DMS114 treated with DMSO at 0.1 percent for 48 hours (cell line): ENCODE measurements around the gene RCHY1.
"Not testable (repeated sequence)": the region's sequence is repeated elsewhere in the genome, so short reads cannot be mapped to it uniquely, and the experiment has no call there.

ENCODE experiments used
- DNase-seq: peaks from one replicate; lab custom pipeline; 2025; ENCODE audit not compliant: unreplicated experiment; lab: John Stamatoyannopoulos, UW

RCHY1 gene

DNA sequence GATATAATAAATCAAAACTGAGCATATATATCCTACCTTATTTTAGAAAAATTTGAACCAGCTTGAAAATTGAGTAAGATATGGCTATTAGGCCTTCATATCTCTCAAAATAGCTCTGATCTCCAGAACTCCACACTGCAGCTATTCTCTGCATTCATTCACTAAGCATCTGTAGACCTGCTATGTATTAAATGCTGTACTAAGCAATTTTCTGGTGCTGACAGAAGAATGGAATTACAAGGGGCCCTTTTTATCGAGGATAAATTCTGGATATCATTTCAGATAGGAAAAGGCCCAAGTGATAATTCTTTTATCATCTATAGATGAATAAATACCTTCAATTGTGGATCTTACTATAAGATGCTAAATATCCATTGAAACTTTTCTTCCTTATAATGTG lies 1.9 kb upstream of the RCHY1 start:
- DNase-seq, result no peak

DNA sequence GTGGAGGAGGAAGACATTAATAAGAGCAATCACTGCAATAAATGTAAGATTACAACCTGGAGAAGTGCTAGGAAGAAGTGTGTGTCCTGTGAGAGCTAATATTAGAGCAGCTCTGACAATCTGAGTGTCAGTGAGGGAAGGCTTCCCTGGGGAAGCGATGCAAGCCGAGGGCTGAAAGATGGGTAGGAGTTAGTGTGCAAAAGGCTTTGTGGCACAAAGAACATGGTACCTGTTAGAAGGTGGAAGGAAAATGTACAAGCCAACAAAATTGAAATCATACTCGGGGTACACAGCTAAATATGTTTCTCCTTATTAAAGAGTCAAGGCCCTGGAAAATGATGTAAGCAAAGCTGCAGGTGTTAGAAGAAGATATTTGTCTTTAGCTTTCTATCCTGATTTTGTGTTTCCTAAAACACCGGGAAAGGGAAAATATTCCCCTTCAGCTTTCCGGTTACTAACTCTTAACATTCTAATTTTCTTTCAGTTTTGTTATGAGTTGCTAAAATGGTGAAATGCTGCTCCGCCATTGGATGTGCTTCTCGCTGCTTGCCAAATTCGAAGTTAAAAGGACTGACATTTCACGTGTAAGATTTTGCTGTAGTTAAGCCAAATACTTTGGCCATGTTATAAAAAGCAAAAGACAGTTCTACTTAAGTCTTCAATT lies 878 bp upstream of the RCHY1 start:
- DNase-seq, result no peak

DNA sequence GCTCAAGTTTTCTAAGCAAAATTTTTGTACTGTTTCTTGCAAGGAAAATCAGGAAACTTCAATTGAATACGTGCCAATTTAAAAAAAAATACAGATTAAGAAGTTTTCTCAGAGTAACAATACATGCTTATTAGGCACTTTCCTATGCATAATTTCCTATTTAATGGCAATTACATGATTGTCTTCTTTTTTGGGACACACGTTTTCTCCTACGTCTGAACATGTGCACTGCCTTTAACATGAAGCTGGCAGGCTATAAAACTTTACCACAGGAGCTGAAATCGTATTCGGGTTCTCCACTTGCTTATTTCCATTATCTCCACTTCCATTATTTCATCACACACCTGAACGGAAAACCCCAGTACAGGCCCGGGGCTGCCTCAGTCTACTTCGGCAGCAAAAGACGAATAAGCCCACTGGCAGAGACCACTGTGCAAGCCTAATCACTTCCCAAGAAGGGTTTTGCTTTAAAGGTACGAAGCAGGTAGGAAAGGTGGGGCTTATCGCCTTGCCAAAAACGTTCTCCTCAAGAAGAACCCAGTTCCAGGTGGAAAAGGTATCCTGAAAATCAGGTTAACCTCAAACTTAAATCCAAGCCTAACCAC lies 575 bp downstream of the RCHY1 start:
- no peak for DNase-seq

DNA sequence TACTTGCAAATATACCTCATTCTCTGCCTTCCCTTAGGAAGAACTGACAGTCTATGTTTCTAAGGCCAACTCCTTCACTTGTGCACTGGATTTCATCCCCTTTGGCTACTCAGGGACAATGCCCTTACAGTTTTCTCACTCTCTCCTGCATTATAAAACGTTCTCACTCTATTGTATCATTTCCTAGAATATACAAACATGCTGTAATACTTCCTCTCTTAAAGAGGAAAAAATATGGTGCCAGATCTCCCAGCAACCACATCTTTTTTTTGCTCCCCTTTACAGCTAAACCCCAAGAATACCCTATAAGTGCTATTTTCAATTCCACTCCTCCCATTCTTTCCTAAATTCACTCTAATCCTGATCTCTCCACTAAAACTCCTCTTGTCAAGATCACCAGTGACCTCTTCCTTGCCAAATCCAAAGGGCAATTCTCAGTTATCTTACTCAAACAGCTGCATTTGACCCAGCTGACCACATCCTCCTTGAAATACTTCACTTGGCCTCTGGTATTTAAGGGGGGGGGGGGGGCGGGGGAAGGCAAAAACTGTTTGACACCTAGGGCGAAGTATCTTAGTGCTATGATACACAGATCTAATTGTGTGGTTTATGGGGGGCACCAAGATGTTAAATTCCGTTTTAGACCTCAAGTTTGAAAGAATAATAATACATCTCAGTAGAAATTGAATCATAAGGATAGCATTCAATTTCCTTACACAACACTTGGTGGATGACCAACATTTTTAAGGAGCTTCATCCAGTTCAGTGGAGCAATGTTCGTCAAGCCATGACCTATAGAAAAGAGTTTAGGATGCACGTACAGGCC lies 1.6 kb downstream of the RCHY1 start:
- DNase-seq, result no peak

DNA sequence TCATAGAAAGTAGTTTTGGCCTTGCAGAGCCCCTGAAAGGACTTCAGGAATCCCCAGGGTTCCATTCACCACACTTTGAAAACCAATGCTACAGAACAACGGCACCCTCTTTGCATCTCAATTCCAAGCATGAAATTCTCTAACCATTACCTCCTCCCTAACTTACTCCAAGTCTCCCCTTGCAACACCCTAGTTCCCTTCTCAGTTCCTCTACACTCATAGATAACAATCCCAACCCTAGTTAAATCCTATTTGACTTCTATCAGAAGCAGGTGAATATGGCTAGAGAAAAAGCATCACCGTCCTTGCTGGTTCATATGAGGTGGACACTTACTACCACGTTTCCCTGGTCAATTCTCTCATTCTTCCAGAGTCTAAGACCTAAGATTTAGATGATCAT lies 2.4 kb downstream of the RCHY1 start:
- no peak for DNase-seq

DNA sequence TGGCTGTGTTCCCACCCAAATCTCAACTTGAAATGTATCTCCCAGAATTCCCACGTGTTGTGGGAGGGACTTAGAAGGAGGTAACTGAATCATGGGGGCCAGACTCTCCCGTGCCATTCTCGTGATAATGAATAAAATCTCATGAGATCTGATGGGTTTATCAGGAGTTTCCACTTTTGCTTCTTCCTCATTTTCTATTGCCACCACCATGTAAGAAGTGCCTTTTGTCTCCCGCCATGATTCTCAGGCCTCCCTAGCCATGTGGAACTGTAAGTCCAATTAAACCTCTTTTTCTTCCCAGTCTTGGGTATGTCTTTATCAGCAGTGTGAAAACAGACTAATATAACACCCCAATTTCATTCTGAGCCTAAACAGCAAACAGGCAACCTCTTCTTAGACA lies 4.6 kb downstream of the RCHY1 start:
- not testable (repeated sequence) for DNase-seq

DNA sequence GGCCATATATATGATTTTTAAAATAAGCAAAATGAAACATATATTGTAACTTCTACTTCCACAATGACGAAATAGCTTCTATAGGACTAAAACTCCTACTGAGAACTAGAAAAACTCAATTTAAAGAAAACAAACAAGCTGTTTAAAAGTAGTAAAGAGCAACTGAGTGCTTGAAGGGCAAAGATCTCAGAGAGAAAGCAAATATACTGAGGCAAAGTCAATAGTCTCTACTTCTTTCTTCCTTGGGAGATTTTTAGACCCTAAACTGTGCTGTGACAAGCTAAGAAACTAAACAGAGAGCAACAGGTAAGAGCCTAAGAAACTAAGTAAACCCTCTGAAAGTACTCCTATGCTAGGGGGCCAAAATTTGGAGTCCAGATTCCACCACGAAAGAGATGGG lies 8.6 kb downstream of the RCHY1 start:
- no peak for DNase-seq

DNA sequence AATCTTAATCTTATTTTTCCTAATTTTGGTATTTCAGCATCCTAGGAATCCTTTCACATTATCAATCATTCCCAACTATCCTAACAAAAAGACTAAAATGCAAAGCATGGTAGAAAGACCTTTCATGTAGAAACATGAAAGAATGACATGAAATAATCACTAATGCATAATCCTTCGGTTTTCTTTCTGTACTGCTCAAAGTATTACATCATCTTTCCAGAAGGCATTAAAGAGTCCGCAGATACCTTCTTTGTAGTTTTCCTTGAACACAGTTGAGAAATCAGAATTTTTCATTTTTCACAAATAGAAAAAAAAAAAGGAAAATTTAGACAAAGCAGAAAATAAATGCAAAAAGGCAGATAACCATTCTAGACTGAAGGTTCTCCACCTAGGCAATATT lies 11.5 kb downstream of the RCHY1 start:
- DNase-seq, result no peak

DNA sequence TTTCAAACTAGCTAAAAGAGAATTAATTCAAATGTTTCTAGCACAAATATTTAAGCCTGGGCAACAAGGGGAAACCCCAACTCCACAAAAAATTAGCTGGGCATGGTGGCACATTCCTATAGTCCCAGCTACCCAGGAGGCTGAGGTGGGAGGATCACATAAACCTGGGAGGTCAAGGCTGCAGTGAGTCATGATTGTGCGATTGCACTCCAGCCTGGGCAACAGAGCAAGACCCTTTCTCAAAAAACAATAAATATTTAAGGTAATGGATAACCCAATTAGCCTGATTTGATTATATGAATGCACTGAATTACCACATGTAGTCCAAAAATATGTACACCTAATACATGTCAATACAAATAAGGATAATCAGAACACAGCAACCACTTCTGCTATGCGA lies 14.3 kb downstream of the RCHY1 start:
- DNase-seq, result no peak

DNA sequence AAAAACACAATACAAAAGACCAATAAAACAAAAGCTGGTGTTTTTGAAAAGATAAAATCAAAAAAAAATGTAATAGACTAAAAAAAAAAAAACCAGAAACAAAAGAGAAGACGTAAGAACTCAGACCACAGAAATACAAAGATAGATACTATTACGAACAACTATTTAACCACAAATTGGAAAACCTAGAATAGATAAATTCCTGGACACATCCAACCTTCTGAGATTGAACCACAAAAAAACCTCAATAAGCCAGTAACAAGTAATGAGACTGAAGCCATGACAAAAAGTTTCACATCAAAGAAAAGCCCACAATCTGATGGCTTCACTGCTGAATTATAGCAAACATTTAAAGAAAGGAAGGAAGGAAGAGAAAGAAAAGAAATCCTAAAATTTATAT lies 16.2 kb downstream of the RCHY1 start:
- no peak for DNase-seq

DNA sequence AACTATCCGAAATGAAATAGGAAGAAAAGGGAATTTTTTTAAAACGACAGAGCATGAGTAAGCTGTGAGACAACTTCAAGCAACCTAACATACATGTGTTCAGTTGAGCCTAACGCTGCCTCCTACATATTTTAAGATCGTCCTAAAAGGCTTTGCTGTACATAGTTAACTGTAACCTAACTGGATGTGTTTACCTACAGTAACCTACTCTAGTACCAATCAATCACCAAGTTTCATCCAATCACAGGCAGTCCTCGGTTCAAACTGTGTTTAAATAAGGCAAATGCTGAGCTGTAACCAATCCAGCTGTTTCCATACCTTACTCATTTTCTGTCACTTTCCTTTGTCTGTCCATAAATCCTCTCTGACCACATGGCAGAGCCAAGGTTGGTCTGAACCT lies 17.1 kb downstream of the RCHY1 start:
- DNase-seq, result no peak

DNA sequence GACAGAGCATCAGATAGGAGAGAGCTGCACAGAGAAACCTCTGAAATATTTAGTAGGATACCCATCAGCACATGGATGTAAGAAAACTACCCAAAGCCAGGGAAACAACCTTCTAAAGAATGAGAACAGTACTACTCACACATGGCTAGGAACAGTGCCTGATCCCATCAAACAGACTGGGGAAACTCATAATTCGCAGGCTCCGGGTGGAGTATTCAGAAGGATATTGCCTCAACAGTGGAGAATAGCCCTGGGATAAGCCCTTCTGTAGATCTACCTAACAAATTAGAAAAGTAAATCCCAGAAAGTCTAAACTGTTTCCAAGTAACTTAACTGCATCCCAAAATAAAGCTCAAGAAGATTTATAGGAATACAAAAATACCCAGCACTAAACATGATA lies 17.8 kb downstream of the RCHY1 start:
- DNase-seq, result no peak

DNA sequence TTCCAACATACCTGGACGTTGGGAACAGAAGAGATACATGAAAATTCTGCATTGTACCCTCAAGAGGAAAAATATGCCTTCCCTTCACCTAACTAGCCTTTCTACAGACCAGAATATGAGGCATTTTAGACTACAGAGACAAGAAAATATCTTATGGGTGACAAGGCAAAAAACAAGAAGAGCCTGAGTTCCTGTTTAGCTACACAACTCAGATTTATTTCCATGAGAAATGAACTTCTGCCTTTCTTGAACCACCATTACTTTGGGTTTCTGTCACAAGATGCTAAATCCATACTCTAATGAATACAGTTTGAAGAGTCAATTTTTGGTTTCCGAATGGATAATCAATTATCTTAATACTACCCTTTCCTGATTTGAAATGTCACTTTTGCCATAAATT lies 18.7 kb downstream of the RCHY1 start:
- DNase-seq, result no peak

DNA sequence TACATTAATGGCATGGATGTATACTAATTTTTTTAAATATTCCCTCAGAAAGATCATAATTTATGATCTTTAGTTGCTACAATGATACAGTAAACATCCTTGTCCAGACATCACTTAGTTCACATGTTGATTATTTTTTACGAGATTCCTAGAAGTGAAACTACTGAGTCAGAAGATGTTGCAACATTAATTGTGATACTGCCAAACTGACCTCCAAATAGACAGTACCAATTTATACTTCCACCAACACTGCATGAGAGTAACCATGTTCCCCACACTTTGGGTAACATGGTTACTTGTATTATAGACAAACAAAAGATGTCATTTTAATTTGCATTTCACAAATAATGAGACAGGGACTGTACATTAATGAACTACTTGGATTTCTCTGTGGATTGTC lies 19.6 kb downstream of the RCHY1 start:
- no peak for DNase-seq

DNA sequence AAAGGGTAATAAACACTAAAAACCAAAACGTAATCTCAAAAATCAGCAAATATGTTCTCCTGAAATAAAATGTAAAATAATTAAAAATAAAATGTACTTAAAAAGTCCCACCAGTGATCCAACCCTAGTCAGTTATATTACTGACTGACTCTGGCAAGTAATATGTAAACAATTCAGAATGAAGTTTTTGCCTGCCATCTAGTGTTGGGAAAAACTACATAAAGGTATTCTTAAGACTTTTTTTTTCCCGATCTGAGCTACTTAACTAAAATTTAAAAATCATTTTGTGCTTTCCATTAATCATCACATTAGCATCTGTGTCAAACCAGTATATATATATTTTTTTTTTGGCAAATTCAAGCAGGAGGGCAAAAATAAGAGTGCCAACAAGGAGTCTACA lies 24.0 kb downstream of the RCHY1 start:
- DNase-seq, result no peak

DNA sequence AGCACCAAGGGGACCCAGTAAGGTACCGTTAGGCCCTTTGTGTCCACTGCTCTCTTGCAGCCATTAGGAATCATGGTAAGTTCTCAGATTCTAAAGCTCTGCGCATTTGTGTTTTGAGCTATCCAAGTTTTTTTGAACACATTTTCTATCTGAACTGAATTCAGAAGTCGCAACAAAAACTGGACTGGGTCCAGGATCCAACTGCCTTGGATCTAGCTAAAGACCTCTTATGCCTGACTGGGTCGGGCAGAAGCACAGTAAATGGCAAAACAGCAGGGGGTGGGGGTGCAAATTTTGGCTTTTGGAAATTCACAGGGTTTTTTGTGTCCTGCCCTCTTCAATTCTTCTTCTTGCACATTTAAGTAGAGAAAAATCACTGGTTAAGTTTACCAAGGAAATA lies 30.0 kb downstream of the RCHY1 start:
- no peak for DNase-seq

DNA sequence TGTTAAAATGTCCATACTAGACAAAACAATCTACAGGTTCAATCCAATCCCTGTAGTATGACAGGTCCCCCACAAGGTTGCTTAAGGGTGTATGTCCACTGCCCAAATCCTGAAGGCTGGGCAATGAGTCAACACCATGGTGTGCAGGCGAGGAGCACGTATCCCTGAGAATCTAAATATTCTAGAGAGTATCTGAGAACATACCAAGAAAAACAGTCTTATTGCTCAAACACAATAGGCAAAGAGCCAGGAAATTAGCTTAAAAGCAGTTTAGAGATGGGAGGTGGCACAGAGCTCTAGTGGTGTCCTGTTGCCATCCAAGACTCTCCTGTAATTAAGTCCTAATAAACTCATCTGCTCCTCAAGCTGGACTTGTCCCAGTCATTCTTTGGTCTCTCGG lies 37.0 kb downstream of the RCHY1 start:
- no peak for DNase-seq

DNA sequence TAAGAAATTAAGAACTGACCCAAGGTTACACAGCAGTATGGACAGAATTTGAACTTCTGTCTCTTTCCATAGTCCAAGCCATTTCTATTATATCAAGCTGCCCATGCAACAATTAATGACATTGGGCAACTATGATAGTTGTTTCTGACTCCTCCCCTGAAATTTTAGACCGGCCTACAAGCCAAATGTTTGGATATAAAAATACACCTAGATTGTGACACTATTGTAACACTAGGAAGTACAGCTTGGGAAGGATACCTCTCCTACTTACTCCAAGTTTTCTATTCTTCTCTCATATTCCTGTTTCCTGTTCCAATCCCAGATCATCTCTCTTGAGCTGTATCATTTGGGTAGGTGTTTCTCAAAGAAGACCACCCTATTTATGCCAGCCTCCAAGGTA lies 43.5 kb downstream of the RCHY1 start:
- no peak for DNase-seq

DNA sequence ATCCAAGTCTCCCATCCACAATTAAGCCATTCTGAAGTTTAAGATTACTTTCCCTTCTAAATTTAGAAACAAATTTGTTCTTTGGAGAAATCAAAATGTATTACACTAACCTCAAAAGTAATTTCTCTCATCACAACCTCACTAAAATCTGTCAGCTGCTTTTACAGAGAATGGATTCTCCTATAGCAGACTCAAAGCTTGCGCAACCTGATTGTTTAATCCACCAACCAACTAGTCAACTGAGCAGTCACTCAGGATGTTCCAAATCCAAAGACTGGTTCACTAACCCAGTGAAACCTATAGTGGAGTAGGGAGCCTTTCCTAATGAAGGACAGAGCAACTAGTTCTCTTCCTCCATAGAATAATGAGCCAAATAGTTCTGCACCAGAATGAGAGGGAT lies 44.3 kb downstream of the RCHY1 start:
- DNase-seq, result no peak

DNA sequence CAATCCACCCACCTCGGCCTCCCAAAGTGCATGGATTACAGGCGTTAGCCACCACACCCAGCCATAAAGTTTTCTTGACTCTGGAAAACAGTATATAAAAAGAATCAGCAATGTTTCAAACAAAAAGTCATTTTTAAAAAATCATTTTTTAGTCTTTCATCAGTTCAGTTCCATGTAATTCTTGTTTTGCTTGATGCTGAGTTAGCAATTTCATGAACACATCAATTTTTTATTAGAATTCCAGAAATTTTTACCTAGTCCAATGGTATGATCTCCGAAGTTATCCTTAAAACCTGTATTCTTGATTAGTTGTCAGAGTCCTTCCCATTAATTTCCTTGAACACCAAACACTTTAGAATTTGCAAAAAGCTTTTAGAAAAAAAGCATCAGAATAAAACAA lies 56.8 kb downstream of the RCHY1 start:
- no peak for DNase-seq

DNA sequence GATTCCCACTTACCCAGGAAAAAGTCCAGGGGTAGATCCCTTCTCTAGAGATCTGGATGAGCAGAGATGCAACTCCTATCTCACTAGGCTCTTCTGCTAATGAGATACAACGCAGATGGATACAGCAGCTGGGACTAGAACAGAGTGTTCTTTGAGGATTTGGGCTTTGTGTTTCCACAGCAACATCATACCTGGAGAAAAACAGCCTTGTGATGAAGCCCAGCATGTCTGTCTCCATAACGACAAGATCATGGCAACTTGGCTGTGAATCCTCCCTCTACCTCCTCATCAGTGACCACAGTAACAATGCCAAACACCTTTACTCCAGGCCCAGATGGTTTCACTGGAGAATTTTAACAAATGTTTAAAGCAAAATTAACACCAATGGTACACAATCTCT lies 80.1 kb downstream of the RCHY1 start:
- no peak for DNase-seq

DNA sequence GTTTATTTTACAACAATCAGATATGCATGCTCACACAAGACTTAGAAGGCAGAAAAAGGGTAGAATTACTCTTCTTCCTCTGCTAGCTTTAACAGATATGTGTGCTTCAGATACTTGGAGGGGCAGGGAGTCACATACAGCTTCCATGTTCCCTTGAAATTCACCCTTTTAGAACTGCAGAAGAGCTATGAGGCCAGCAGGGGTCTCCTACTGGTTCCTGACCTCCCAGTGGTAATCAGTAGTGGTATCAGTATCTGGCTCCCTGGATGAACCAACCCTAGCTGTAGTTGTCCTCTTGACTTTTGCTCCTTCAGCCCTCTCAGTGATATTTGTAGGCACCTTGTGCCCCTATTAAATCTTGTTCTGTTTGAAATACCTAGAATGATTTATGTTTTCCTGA lies 81.5 kb downstream of the RCHY1 start:
- DNase-seq, result no peak
